ENCODE results near the gene TTLL9.

DNA sequence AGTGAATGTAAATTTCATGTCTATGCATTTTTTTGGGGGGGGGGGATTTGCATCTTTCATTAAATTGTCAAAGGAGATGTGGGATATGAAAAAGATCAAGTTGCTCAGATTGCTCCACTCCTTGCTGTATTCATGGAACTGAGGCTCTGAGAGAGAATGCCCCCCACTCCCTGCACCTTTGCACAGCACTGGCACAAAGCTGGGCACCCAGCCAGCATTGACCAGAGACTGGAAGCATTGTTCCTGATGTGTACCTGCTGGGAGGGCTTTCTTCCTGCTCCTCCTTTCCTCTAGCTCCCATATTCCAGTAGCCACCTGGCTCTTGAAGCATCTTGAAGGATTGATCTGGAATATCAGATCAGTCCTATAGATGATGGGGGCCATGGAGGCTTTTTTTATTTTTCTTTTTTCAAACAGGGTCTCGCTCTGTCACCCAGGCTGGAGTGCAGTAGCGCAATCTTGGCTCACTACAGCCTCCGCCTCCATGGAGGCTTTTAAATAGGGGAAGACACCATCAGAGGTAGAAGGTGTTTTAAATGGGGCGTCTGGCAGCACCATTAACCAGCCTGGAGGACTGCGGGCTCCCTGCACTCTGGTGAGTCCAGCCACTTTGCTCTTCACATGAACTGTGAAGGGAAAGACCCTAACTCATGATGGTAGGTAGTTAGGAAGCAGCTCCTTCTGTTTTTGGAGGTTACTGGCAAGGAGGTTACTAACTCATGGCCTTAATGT is 11.0 kb upstream of the TTLL9 start:
- no peak for TF ChIP-seq POLR2AphosphoS5 (IDR thresholded peaks at IDR 0.05)
- TF ChIP-seq, protein P1, sequence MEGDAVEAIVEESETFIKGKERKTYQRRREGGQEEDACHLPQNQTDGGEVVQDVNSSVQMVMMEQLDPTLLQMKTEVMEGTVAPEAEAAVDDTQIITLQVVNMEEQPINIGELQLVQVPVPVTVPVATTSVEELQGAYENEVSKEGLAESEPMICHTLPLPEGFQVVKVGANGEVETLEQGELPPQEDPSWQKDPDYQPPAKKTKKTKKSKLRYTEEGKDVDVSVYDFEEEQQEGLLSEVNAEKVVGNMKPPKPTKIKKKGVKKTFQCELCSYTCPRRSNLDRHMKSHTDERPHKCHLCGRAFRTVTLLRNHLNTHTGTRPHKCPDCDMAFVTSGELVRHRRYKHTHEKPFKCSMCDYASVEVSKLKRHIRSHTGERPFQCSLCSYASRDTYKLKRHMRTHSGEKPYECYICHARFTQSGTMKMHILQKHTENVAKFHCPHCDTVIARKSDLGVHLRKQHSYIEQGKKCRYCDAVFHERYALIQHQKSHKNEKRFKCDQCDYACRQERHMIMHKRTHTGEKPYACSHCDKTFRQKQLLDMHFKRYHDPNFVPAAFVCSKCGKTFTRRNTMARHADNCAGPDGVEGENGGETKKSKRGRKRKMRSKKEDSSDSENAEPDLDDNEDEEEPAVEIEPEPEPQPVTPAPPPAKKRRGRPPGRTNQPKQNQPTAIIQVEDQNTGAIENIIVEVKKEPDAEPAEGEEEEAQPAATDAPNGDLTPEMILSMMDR (IDR thresholded peaks at IDR 0.05) = no peak
